ENCODE data around the gene DNAH5.
A peak's percentile ranks its signal among the peaks of the same experiment; 100 is the strongest.

The DNAH5 gene

DNA sequence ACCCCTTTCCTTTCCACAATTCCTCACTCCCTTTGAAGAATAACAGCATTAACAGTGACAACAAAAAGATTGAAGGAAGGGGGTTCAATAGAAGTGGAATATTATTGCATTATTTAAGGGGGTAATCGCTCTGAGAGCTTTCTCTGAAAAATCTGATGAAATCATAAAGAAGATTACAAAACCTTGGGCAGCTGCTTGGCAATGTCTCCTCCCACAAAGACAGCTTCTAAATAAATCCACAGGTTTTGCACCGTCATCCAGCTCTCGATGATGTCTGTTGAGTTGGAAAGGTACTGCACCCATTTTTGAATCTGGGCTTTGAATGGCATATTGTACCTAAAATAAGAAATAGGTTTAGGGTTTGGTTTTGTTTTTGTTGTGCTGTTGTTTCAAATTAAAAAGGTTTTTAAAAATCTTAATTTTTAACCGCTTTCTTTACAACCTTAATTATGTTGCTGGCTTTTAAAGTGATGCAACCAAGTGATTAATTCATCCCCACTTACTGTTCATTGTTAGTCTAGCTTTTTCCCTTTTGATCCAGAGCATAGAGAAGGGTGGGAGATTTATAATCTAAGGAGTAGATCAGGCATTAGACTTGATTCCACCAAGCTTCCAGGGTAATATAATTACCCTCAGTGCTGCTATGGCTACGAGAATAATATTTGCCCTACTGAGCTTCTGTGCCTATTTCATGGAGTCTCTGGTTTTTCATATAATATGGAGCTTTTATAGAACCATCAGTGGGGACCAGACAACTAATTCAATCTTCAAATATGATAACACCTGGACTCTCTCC is 85.0 kb downstream of the DNAH5 start:
- DNase-seq (ENCODE audit: low read depth) = peak; percentile 1
- H3K4me3 ChIP-seq (ENCODE audit: low read length) = no peak overlapping the region
- TF ChIP-seq CTCF (conservative IDR thresholded peaks at IDR 0.05; ENCODE audit: low read length) = no peak

DNA sequence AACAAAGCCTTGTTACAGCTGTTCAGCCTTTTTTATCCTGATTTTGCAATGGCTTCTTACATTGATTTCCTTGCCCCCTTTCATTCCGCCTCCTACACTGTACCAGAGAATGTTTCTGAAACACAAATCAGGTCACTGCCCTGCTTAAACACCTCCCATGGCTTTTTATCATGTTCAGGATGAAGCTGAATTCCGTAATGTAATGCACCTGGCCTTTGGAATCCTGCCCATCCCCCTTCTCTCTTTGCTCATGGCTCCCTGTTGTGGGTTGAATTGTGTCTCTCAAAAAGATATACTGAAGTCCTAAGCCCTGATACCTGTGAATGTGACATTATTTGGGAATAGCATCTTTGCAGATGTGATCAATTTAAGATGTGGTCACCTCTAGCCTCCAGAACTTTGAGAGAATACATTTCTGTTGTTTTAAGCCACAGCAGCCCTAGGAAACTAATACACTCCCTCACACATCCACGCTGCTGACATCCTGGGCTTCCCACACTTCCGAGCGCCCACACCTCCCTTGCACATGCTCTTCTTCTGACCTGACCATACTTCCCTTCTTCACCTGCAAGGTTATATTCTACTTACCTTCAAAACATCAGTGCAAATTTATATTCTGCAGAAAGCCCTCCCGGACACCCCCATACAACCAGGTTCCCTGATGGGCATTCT is 101.2 kb downstream of the DNAH5 start:
- DNase-seq (ENCODE audit: low read depth) = no peak
- no peak overlapping the region for H3K4me3 ChIP-seq (ENCODE audit: low read length)
- TF ChIP-seq CTCF (conservative IDR thresholded peaks at IDR 0.05; ENCODE audit: low read length) = no peak

GRCh38 chr5:13833440-13833839 is 111.0 kb downstream of the DNAH5 start:
- no peak for TF ChIP-seq CTCF (conservative IDR thresholded peaks at IDR 0.05; ENCODE audit: low read length)
- DNase-seq (ENCODE audit: low read depth) = no peak

DNA sequence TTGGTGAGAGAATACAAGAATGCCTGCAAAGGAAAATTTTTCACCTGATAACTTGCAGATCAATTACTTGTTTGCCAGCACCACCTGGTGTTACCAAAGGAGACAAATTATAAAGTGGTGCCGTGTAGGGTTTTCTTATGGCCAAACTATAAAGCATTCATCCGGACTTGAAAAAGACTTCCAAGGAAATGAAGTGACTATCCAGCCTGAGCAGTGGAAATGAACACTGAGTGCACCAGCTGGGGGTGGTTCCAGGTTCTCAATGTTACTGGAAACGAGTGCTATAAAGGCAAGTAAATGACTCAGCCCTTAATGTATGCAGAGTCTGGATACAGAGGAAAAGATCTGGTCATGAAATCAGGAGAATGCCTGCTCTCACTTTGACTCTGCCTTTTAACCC is 113.1 kb downstream of the DNAH5 start:
- peak; percentile 26 for TF ChIP-seq CTCF (conservative IDR thresholded peaks at IDR 0.05; ENCODE audit: low read length)
- DNase-seq (ENCODE audit: low read depth) = peak; percentile 4
- no peak overlapping the region for H3K4me3 ChIP-seq (ENCODE audit: low read length)

More at GRCh38 chr5:13833440-13833839, 111.0 kb downstream of the DNAH5 start:
- H3K4me3 ChIP-seq (ENCODE audit: low read length) = no peak overlapping the region

DNA sequence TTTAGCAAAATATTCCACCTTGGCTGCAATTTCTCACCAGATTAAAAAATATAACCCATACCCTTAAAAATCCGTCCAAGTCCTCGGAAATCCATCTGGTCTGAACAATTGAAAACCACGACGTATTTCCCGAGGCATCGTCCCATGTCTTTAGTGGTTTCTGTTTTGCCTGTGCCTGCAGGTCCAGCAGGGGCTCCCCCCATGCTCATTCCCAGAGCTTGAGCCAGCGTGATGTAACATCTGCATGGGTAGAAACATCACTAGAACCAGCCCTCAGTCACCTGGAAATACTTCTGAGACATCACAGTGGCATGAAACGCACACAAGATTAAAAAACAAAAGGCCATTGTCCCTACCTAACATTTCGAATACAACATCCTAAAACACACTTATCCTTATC is 114.0 kb downstream of the DNAH5 start:
- no peak overlapping the region for H3K4me3 ChIP-seq (ENCODE audit: low read length)
- TF ChIP-seq CTCF (conservative IDR thresholded peaks at IDR 0.05; ENCODE audit: low read length) = no peak
- DNase-seq (ENCODE audit: low read depth) = no peak

- DNase-seq (ENCODE audit: low read depth) = no peak
- H3K4me3 ChIP-seq (ENCODE audit: low read length) = no peak overlapping the region
- no peak for TF ChIP-seq CTCF (conservative IDR thresholded peaks at IDR 0.05; ENCODE audit: low read length)
Measured at GRCh38 chr5:13821366-13821765, 123.1 kb downstream of the DNAH5 start.

DNA sequence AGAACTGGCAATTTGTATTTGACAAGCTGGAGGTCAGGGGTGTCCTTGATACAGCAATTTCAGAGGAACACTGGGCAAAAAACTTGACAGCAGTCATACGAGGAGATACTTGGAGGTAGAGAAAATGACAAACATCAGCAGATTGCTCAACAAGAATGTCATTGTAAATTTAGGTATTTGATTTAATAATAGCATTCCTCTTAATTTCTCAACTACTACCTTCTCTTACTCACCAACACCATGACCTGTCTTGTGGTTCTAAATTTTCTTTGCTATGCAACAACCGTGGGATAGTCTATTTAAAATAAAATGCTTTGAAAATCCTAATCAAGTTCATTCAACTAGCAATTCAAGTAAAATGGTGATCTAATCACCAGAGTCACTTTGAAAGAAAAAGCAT is 128.4 kb downstream of the DNAH5 start:
- no peak for DNase-seq (ENCODE audit: low read depth)
- no peak overlapping the region for H3K4me3 ChIP-seq (ENCODE audit: low read length)
- no peak for TF ChIP-seq CTCF (conservative IDR thresholded peaks at IDR 0.05; ENCODE audit: low read length)
